ENCODE data around the gene MICAL2. TPM values are rescaled to one million over a fixed set of nuclear protein-coding genes. Genes with fewer than 3 reads are reported as not detected.

Gene MICAL2
- total and polyA plus RNA-seq, 10 of the 15 experiments (the other 5 are each of a cell fraction or from before 2014, with no cell fraction given): 0.90 to 5.6 (median 2.4) TPM

DNA sequence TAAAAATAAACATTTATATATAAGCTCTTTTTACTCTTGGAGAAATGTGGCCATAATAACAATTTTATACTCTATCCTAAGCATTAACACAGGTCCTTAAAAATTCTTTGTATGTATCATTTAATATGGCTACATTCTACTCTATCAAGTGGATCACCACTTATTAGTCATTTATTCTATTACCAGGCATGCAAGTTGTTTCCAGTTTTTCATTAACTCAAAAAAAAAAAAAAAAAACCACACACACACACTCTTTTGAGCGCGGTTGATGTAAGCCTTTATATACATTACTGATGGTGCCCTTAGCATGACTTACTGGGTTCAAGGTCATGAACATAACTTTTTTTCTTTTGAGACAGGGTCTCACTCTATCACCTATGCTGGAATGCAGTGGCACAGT is 47.1 kb upstream of the MICAL2 start (continued):
- TF ChIP-seq, protein P1, sequence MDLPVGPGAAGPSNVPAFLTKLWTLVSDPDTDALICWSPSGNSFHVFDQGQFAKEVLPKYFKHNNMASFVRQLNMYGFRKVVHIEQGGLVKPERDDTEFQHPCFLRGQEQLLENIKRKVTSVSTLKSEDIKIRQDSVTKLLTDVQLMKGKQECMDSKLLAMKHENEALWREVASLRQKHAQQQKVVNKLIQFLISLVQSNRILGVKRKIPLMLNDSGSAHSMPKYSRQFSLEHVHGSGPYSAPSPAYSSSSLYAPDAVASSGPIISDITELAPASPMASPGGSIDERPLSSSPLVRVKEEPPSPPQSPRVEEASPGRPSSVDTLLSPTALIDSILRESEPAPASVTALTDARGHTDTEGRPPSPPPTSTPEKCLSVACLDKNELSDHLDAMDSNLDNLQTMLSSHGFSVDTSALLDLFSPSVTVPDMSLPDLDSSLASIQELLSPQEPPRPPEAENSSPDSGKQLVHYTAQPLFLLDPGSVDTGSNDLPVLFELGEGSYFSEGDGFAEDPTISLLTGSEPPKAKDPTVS (IDR thresholded peaks at IDR 0.05; ENCODE audit: low read depth, low read length): no peak
- TF ChIP-seq NR2C1 (IDR thresholded peaks at IDR 0.05): no peak
- TF ChIP-seq, protein P2, sequence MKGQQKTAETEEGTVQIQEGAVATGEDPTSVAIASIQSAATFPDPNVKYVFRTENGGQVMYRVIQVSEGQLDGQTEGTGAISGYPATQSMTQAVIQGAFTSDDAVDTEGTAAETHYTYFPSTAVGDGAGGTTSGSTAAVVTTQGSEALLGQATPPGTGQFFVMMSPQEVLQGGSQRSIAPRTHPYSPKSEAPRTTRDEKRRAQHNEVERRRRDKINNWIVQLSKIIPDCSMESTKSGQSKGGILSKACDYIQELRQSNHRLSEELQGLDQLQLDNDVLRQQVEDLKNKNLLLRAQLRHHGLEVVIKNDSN (IDR thresholded peaks at IDR 0.05; ENCODE audit: borderline replicate concordance, extremely low read length, insufficient read depth, low read depth, low read length): no peak
- TF ChIP-seq, protein P3, sequence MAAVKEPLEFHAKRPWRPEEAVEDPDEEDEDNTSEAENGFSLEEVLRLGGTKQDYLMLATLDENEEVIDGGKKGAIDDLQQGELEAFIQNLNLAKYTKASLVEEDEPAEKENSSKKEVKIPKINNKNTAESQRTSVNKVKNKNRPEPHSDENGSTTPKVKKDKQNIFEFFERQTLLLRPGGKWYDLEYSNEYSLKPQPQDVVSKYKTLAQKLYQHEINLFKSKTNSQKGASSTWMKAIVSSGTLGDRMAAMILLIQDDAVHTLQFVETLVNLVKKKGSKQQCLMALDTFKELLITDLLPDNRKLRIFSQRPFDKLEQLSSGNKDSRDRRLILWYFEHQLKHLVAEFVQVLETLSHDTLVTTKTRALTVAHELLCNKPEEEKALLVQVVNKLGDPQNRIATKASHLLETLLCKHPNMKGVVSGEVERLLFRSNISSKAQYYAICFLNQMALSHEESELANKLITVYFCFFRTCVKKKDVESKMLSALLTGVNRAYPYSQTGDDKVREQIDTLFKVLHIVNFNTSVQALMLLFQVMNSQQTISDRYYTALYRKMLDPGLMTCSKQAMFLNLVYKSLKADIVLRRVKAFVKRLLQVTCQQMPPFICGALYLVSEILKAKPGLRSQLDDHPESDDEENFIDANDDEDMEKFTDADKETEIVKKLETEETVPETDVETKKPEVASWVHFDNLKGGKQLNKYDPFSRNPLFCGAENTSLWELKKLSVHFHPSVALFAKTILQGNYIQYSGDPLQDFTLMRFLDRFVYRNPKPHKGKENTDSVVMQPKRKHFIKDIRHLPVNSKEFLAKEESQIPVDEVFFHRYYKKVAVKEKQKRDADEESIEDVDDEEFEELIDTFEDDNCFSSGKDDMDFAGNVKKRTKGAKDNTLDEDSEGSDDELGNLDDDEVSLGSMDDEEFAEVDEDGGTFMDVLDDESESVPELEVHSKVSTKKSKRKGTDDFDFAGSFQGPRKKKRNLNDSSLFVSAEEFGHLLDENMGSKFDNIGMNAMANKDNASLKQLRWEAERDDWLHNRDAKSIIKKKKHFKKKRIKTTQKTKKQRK (IDR thresholded peaks at IDR 0.05; ENCODE audit: low read depth, low read length): no peak
- TF ChIP-seq SPI1 (IDR thresholded peaks at IDR 0.05; ENCODE audit: borderline replicate concordance, insufficient read depth, low read depth, low read length): no peak
